ENCODE results near the gene CNTNAP2.
A peak's percentile ranks its signal among the peaks of the same experiment; 100 is the strongest.
"Not testable (repeated sequence)": the region's sequence is repeated elsewhere in the genome, so short reads cannot be mapped to it uniquely, and the experiment has no call there.

The CNTNAP2 gene

DNA sequence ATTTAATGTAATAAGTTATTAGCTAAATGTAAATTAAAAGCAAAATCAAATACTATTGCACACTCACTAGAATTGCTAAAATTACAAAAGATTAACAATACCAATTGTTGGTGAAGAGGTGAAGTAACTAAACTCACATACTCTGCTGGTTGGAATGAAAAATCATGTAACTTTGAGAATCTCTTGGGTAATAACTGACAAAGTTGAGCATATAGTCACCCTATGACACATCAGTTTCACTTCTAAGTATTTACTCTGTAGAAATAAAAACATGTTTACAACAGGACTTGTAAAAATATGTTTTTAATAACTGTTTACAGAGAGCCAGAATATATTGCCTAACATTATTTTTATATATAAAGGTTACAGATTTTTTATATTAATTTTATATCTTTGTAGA is 33.6 kb downstream of the CNTNAP2 start:
- no peak for DNase-seq

GRCh38 chr7:146172112-146172511 is 55.5 kb downstream of the CNTNAP2 start:
- peak in 1 of 3 experiments; percentile 11 for DNase-seq

DNA sequence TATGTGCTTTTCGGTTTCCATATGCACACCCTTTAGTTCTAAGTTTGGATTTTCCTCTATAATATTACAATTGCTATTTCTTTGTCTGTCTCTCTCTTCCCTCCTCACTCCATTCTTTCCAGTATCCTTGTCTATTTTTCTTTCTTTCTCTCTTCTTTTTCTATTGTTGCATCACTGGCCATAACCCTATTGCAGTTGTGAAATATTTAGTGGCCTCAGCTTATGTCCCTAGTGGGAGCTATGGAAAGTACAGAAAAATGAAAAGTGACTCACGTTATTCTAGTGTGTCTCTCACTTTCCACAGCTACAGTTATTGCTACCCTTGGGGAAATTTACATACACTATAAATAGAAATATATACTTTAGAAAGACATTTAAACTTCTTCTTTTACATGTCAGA is 59.1 kb downstream of the CNTNAP2 start:
- no peak for DNase-seq

DNA sequence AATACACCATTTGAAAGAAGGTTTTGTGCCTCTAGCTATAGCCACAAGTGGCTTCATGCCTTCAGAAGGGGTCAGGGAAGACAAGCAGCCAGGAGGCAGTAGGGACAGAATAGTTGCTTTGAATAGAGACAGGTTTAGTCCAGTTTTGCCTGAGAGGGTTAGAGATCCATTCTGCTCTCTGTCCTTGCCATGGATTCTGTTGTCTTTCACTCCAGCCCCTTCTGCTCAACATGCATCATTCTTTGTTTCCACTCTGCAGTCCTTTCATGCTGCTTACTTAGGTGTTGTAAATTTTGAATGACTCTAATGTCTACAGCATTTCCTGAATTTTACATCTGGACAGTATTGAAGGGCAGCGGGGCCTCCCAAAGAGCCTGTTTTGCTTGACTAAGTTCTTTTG is 60.3 kb downstream of the CNTNAP2 start:
- DNase-seq = peak in 1 of 3 experiments; percentile 28

DNA sequence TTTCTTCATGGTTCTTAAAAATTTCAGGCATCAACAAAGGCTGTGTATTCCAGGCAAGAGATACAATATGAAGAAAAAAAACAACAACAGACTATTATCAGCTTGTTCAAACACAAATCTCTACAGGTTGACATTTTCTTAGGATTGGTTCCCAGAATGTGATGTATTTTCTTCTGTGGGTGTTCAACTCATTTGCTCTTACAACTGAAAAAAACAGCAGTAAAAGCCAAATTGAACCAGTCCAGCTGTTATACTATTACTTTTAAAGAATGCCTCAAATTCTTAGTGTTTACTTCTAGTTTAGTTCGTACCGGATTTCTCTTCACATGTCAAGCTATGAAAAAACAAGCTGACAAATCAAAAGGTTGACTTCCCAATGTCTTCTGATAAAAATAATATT is 60.7 kb downstream of the CNTNAP2 start:
- no peak for DNase-seq

DNA sequence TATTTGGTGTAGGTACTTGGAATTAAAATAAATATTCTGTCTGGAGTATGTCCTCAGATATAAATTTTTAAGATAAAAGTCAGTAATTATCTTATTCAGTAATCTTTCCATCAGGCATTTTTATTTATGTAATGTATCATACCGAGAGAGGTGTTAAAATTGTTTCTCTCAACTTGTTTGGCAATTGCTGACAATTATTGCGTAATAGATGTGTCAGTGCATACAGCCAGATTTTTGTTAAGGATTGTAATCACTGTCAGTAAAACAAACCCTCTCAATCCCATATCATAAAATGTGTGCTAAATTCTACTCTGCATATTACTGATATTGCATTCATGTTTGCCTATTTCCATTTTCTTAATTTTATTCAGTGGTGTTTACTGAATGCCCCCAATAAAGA is 69.2 kb downstream of the CNTNAP2 start:
- no peak for DNase-seq

GRCh38 chr7:146191428-146191827 is 74.8 kb downstream of the CNTNAP2 start:
- DNase-seq = not testable (repeated sequence)

GRCh38 chr7:146201945-146202344 is 85.3 kb downstream of the CNTNAP2 start:
- no peak for DNase-seq

- no peak for DNase-seq
These were observed 89.7 kb downstream of the CNTNAP2 start for GRCh38 chr7:146206270-146206669.

- DNase-seq = peak in 1 of 3 experiments; percentile 47
These were observed 91.9 kb downstream of the CNTNAP2 start for GRCh38 chr7:146208492-146208891.

DNA sequence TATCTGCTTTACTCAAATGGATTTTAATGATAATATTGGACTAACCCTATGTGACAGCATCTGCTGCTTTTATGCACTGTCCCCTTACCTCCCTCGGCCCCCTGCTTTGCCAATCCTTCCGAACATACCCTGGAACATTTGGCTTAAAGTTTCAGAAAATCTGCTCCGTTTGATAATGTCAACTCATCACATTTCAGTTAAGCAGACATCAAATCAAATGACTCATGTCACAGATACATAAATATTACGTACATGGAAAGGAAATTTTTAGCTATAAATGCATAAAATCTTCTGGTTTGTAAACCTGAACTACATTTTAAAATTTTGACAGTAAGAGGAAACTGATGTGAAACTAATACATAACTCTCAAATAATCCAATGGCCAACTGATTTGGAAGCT is 98.2 kb downstream of the CNTNAP2 start:
- DNase-seq = no peak

DNA sequence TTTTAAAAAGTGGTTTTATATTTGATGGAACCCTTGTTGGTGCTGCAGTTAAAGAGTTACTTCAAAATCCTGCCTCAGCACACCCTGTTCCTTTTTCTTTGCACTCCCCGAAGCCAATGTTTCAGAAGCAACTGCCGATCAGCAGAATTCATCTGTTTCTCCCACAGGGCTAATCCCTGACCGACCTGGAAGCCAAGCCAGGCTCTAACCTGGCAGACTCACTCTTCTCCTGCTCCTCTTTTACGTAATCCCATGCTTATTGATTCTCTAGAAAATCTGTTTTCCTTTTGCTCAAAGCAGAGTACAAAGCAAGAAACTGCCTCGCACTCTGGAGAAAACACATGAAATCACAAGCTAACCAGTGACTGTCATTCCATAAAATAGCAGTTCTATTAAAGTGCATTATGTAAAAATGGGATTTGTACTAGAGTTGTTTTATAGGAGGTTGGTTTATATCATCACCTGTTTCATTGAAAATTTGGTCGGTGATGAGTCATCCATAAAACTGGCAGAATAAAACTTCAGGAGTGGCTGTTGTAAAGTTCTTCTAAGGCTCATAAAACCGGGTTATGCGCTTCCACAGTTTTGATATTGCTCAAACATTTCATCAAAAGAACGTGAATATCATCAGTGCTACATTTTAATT is 99.9 kb downstream of the CNTNAP2 start:
- no peak for DNase-seq

GRCh38 chr7:146223851-146224250 is 107.2 kb downstream of the CNTNAP2 start:
- DNase-seq = no peak

GRCh38 chr7:146232604-146233003 is 116.0 kb downstream of the CNTNAP2 start:
- DNase-seq = no peak

- DNase-seq = no peak
These were observed 118.6 kb downstream of the CNTNAP2 start for GRCh38 chr7:146235195-146235594.

- DNase-seq = no peak
These were observed 126.1 kb downstream of the CNTNAP2 start for GRCh38 chr7:146242661-146243060.

GRCh38 chr7:146247991-146248390 is 131.4 kb downstream of the CNTNAP2 start:
- DNase-seq = not testable (repeated sequence)

DNA sequence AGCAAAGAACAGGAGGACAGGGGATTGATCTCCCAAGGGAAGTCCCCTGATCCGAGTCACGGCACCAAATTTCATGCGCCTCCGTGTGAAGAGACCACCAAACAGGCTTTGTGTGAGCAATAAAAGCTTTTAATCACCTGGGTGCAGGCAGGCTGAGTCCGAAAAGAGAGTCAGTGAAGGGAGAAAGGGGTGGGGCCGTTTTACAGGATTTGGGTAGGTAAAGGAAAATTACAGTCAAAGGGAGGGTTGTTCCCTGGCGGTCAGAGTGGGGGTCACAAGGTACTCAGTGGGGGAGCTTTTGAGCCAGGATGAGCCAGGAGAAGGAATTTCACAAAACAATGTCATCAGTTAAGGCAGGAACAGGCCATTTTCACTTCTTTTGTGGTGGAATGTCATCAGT is 132.1 kb downstream of the CNTNAP2 start:
- DNase-seq = not testable (repeated sequence)

GRCh38 chr7:146249272-146249671 is 132.7 kb downstream of the CNTNAP2 start:
- DNase-seq = no peak

DNA sequence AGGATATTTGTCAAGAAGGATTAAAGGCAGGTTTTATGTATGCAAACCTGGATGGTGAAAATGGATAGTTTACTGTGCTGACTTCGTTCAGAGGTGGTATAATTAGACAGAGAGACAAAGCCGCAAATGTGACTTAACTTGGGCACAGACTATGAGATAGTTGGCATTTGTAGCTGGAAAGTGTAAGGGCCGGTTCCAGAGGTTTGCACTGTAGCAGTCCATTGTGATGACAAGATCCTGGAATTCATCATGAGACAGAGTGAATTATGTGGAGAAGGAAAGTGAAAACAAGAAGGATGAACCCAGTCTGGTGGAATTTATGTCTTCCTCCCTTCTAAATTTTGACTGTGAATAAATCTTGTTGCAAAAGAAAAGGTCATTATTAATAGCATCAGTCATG is 139.0 kb downstream of the CNTNAP2 start:
- no peak for DNase-seq

GRCh38 chr7:146262527-146262926 is 145.9 kb downstream of the CNTNAP2 start:
- no peak for DNase-seq

DNA sequence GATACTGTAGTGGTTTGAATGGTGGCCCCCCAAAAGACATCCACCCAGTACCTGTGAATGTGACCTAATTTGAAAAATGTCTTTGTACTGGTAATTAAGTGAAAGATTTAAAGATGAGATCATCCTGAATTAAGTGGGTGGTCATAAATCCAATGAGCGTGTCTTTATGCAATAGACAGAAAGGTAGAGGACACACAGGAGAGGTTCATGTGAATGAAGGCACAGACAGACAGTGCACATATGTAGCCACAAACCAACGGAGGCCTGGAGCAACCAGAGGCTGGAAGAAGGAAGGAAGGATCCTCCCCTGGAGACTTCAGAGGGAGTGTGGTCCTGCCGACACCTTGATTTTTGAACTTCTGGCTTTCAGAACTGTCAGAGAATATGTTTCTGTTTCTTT is 160.3 kb downstream of the CNTNAP2 start:
- DNase-seq = no peak

- DNase-seq = no peak
These were observed 168.8 kb downstream of the CNTNAP2 start for GRCh38 chr7:146285418-146285817.

DNA sequence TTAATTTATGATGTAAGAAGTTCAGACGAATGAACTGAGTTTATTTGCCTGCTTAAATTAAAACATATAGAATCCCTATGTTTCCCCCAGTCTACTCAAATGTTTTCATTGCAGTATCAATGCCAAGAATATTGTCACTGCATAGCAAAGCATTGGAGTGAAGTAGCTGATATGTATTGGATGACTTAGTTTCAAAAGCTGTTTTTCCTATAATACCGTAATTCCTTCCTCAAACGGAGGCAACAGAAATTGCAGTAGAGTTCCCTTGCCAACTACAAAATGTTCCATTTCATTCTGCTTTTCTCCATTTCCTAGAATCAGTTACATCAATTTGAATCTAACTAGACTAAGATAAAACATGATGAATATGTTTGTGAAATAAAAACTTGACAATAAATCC is 174.1 kb downstream of the CNTNAP2 start:
- no peak for DNase-seq

- DNase-seq = no peak
These were observed 175.3 kb downstream of the CNTNAP2 start for GRCh38 chr7:146291900-146292299.
